Measurements from ENCODE around the gene WDR1.
A peak's percentile ranks its signal among the peaks of the same experiment; 100 is the strongest.

Gene WDR1

GRCh38 chr4:10085386-10085785, 31.2 kb downstream of the WDR1 start:
- DNase-seq (ENCODE audit: low spot score): no peak

- no peak for DNase-seq (ENCODE audit: low spot score)
These were observed 31.8 kb downstream of the WDR1 start for GRCh38 chr4:10084651-10085358.

GRCh38 chr4:10083861-10084641, 32.5 kb downstream of the WDR1 start:
- no peak for DNase-seq (ENCODE audit: low spot score)

GRCh38 chr4:10083331-10083771, 33.2 kb downstream of the WDR1 start:
- no peak for DNase-seq (ENCODE audit: low spot score)

- DNase-seq (ENCODE audit: low spot score): no peak
These were observed 33.9 kb downstream of the WDR1 start for GRCh38 chr4:10082459-10083272.

- DNase-seq (ENCODE audit: low spot score): no peak
These were observed 34.6 kb downstream of the WDR1 start for GRCh38 chr4:10082047-10082446.

GRCh38 chr4:10081218-10081606, 35.4 kb downstream of the WDR1 start:
- no peak for DNase-seq (ENCODE audit: low spot score)

- DNase-seq (ENCODE audit: low spot score): no peak
These were observed 35.9 kb downstream of the WDR1 start for GRCh38 chr4:10080589-10081217.

GRCh38 chr4:10079912-10080588, 36.5 kb downstream of the WDR1 start:
- DNase-seq (ENCODE audit: low spot score): no peak

GRCh38 chr4:10079256-10079655, 37.3 kb downstream of the WDR1 start:
- DNase-seq (ENCODE audit: low spot score): no peak

- no peak for DNase-seq (ENCODE audit: low spot score)
These were observed 37.9 kb downstream of the WDR1 start for GRCh38 chr4:10078481-10079233.

GRCh38 chr4:10077483-10078335, 38.9 kb downstream of the WDR1 start:
- DNase-seq (ENCODE audit: low spot score): no peak

- no peak for DNase-seq (ENCODE audit: low spot score)
These were observed 39.5 kb downstream of the WDR1 start for GRCh38 chr4:10077076-10077475.

GRCh38 chr4:10075953-10076391, 40.6 kb downstream of the WDR1 start:
- no peak for DNase-seq (ENCODE audit: low spot score)

GRCh38 chr4:10075158-10075863, 41.3 kb downstream of the WDR1 start:
- no peak for DNase-seq (ENCODE audit: low spot score)

- DNase-seq (ENCODE audit: low spot score): peak; percentile 11
These were observed 41.9 kb downstream of the WDR1 start for GRCh38 chr4:10074767-10075105.

GRCh38 chr4:10074076-10074766, 42.4 kb downstream of the WDR1 start:
- DNase-seq (ENCODE audit: low spot score): no peak

GRCh38 chr4:10072420-10073017, 44.1 kb downstream of the WDR1 start:
- no peak for DNase-seq (ENCODE audit: low spot score)

Data from COLO829 (cell line).